CD4-positive, alpha-beta memory T cell (primary cell): Measurements from ENCODE around the gene CIB2. TPM values are rescaled to one million over a fixed set of nuclear protein-coding genes. Genes with fewer than 3 reads are reported as not detected.
A peak's percentile ranks its signal among the peaks of the same experiment; 100 is the strongest.

Experiments
- CTCF ChIA-PET: fragments of 350-600 bp; sonication (Branson Sonifier 250); formaldehyde crosslinking; loops from one replicate; lab custom pipeline; 2021; ENCODE audit warnings: inconsistent platforms; ENCODE audit not compliant: partially characterized antibody; lab: Charles Lee
- POLR2A ChIA-PET: fragments of 350-600 bp; sonication (Branson Sonifier 250); formaldehyde crosslinking; loops from one replicate; lab custom pipeline; 2021; ENCODE audit not compliant: partially characterized antibody; lab: Charles Lee
- DNase-seq, 5 donors: peaks; one replicate each; pipeline versions ENCODE4 v3.0.0 to v3.0.0-alpha.2; 2020 to 2022; ENCODE audit warnings: mixed read lengths in 1 of 5
- H3K27ac ChIP-seq: one replicate; pipeline ENCODE4 v1.7.0; 2013; ENCODE audit warnings: low read depth, low read length
- H3K27me3 ChIP-seq: 2 replicates; pipeline ENCODE4 v1.7.0; 2013; ENCODE audit warnings: mild to moderate bottlenecking, low read length, moderate library complexity; ENCODE audit not compliant: insufficient read depth
- H3K36me3 ChIP-seq: 2 replicates; pipeline ENCODE4 v1.7.0; 2013; ENCODE audit warnings: mild to moderate bottlenecking, low read length, moderate library complexity; ENCODE audit not compliant: insufficient read depth
- H3K4me1 ChIP-seq: 2 replicates; pipeline ENCODE4 v1.7.0; 2013; ENCODE audit warnings: mild to moderate bottlenecking, low read length, moderate library complexity; ENCODE audit not compliant: insufficient read depth
- H3K4me3 ChIP-seq, 2 donors: one replicate each; pipeline ENCODE4 v1.7.0; 2013; ENCODE audit warnings: low read length in 2 of 2, mild to moderate bottlenecking in 1 of 2
- H3K9me3 ChIP-seq, 2 donors: one replicate each; pipeline ENCODE4 v1.7.0; 2013; ENCODE audit warnings: low read length in 2 of 2, control low read depth in 1 of 2; ENCODE audit not compliant: control insufficient read depth in 1 of 2
- H3K27ac Mint-ChIP-seq, 7 donors: one replicate each; pipeline ENCODE4 v1.8.0; 2020 to 2021; ENCODE audit warnings: mixed read lengths in 7 of 7, mild to moderate bottlenecking in 6 of 7, inconsistent platforms in 3 of 7, moderate library complexity in 3 of 7
- H3K27me3 Mint-ChIP-seq, 2 donors: one replicate each; pipeline ENCODE4 v1.8.0; 2020 to 2021; ENCODE audit warnings: mixed read lengths in 2 of 2
- H3K36me3 Mint-ChIP-seq, 2 donors: one replicate each; pipeline ENCODE4 v1.8.0; 2020 to 2021; ENCODE audit warnings: mixed read lengths in 2 of 2, inconsistent platforms in 1 of 2, mild to moderate bottlenecking in 1 of 2
- H3K4me1 Mint-ChIP-seq, 4 donors: one replicate each; pipeline ENCODE4 v1.8.0; 2020 to 2021; ENCODE audit warnings: mixed read lengths in 4 of 4, mild to moderate bottlenecking in 1 of 4
- H3K4me3 Mint-ChIP-seq, 8 donors: one replicate each; pipeline ENCODE4 v1.8.0; 2020 to 2021; ENCODE audit warnings: mixed read lengths in 8 of 8, mild to moderate bottlenecking in 7 of 8, moderate library complexity in 6 of 8, inconsistent platforms in 3 of 8
- H3K9me3 Mint-ChIP-seq, 8 donors: one replicate each; pipeline ENCODE4 v1.8.0; 2020 to 2021; ENCODE audit warnings: mixed read lengths in 8 of 8, mild to moderate bottlenecking in 5 of 8, inconsistent platforms in 3 of 8, moderate library complexity in 1 of 8
- intact Hi-C: fragments of 100-400 bp; cut with micrococcal nuclease; formaldehyde crosslinking; loops from one replicate; pipeline ENCODE4 v1.15.1; 2023
- polyA plus RNA-seq, 2 donors: library from polyadenylated mRNA; unstranded; fragments of 300-500 nt; fragmentation: Illumina TruSeq; gene quantifications; one replicate each; pipeline ENCODE4 v1.2.3, GENCODE V29; 2021
- total RNA-seq, 2 experiments: library from RNA; stranded (reverse); gene quantifications; one replicate each; pipeline ENCODE4 v1.2.3, GENCODE V29; 2021

CIB2 gene
- total and polyA plus RNA-seq, 4 experiments from 2014 or later: 0.56 to 2.2 (median 1.4) TPM

- Histone ChIP-seq H3K36me3 (no peaks in the 10 kb centered on the region), H3K9me3 (no peaks in the 10 kb centered on the region), H3K4me3 (no peak overlapping the region), H3K27me3 (no peaks in the 10 kb centered on the region), H3K27ac (no peak overlapping the region), H3K4me1 (no peaks in the 10 kb centered on the region)
- Mint-ChIP-seq H3K27ac (no peak overlapping the region), H3K36me3 (no peaks in the 10 kb centered on the region), H3K9me3 (no peaks in the 10 kb centered on the region), H3K4me1 (no peaks in the 10 kb centered on the region), H3K27me3 (no peaks in the 10 kb centered on the region), H3K4me3 (no peak overlapping the region)
- DNase-seq: no peak
- intact Hi-C loops: no loop called here
- CTCF ChIA-PET: interaction anchor here (0.8 kb wide), 1 partner anchor 124 kb away, joined by 3 read pairs; no protein-coding TSS in a partner anchor
- POLR2A ChIA-PET: interaction anchor here (0.8 kb wide), 1 partner anchor 15 kb away, joined by 4 read pairs; no protein-coding TSS in a partner anchor
These were observed 42.5 kb downstream of the CIB2 start for GRCh38 chr15:78088773-78089080.

GRCh38 chr15:78087951-78088772, 43.1 kb downstream of the CIB2 start:
- ChIA-PET CTCF (interaction anchor here (0.8 kb wide), 1 partner anchor 123 kb away, joined by 3 read pairs; no protein-coding TSS in a partner anchor), POLR2A (interaction anchor here (0.8 kb wide), 1 partner anchor 15 kb away, joined by 4 read pairs; no protein-coding TSS in a partner anchor)
- Mint-ChIP-seq H3K27me3 (no peaks in the 10 kb centered on the region), H3K9me3 (no peaks in the 10 kb centered on the region), H3K27ac (no peak overlapping the region), H3K4me1 (no peaks in the 10 kb centered on the region), H3K36me3 (no peaks in the 10 kb centered on the region), H3K4me3 (no peak overlapping the region)
- Histone ChIP-seq H3K4me3 (no peak overlapping the region), H3K9me3 (no peaks in the 10 kb centered on the region), H3K27ac (no peak overlapping the region), H3K4me1 (no peaks in the 10 kb centered on the region), H3K36me3 (no peaks in the 10 kb centered on the region), H3K27me3 (no peaks in the 10 kb centered on the region)
- DNase-seq: no peak
- intact Hi-C loops: no loop called here

- intact Hi-C loops: no loop called here
- H3K36me3 ChIP-seq: no peaks in the 10 kb centered on the region
- H3K4me3 ChIP-seq: no peak overlapping the region
- Mint-ChIP-seq H3K27me3 (no peaks in the 10 kb centered on the region), H3K4me3 (no peak overlapping the region), H3K4me1 (no peaks in the 10 kb centered on the region), H3K27ac (no peak overlapping the region), H3K36me3 (no peaks in the 10 kb centered on the region), H3K9me3 (no peaks in the 10 kb centered on the region)
- ChIA-PET POLR2A (no interaction called here), CTCF (interaction anchor here (2.4 kb wide), 1 partner anchor 23 kb away, joined by 13 read pairs; no protein-coding TSS in a partner anchor)
- no peaks in the 10 kb centered on the region for H3K9me3 ChIP-seq
- no peaks in the 10 kb centered on the region for H3K4me1 ChIP-seq
- no peak for DNase-seq
- no peak overlapping the region for H3K27ac ChIP-seq
- H3K27me3 ChIP-seq: no peaks in the 10 kb centered on the region
These were observed 45.3 kb downstream of the CIB2 start for GRCh38 chr15:78085928-78086327.

GRCh38 chr15:78084449-78084750, 46.8 kb downstream of the CIB2 start:
- Histone ChIP-seq H3K4me1 (no peaks in the 10 kb centered on the region), H3K27me3 (no peaks in the 10 kb centered on the region), H3K4me3 (no peak overlapping the region), H3K27ac (no peak overlapping the region), H3K36me3 (no peaks in the 10 kb centered on the region), H3K9me3 (no peaks in the 10 kb centered on the region)
- Mint-ChIP-seq H3K27ac (peak overlapping the region in 1 of 7 donors; percentile 42), H3K9me3 (no peaks in the 10 kb centered on the region), H3K27me3 (no peaks in the 10 kb centered on the region), H3K4me3 (no peak overlapping the region), H3K4me1 (peaks cover 0 to 5% (median 2%) of the 10 kb centered on the region in 4 donors), H3K36me3 (no peaks in the 10 kb centered on the region)
- intact Hi-C loops: no loop called here
- CTCF ChIA-PET: no interaction called here
- no peak for DNase-seq
- POLR2A ChIA-PET: interaction anchor here (1.7 kb wide), 1 partner anchor 50 kb away, joined by 5 read pairs; no protein-coding TSS in a partner anchor

GRCh38 chr15:78083687-78084448, 47.4 kb downstream of the CIB2 start:
- intact Hi-C loops: no loop called here
- H3K27ac ChIP-seq: no peak overlapping the region
- no peaks in the 10 kb centered on the region for H3K9me3 Mint-ChIP-seq
- no peaks in the 10 kb centered on the region for H3K36me3 Mint-ChIP-seq
- ChIA-PET CTCF (interaction anchor here (1.0 to 1.1 kb wide), 2 partner anchors 24 to 26 kb away, joined by 3 to 4 read pairs; no protein-coding TSS in a partner anchor), POLR2A (interaction anchor here (1.7 kb wide), 1 partner anchor 50 kb away, joined by 5 read pairs; no protein-coding TSS in a partner anchor)
- H3K27ac Mint-ChIP-seq: peak overlapping the region in 1 of 7 donors; percentile 42
- no peak overlapping the region for H3K4me3 ChIP-seq
- no peaks in the 10 kb centered on the region for H3K27me3 ChIP-seq
- no peaks in the 10 kb centered on the region for H3K4me1 ChIP-seq
- H3K4me3 Mint-ChIP-seq: no peak overlapping the region
- H3K4me1 Mint-ChIP-seq: peaks cover 0 to 10% (median 6%) of the 10 kb centered on the region in 4 donors
- no peak for DNase-seq
- no peaks in the 10 kb centered on the region for H3K36me3 ChIP-seq
- no peaks in the 10 kb centered on the region for H3K9me3 ChIP-seq
- no peaks in the 10 kb centered on the region for H3K27me3 Mint-ChIP-seq

- peaks cover under 1 to 13% (median 8%) of the 10 kb centered on the region in 4 donors for H3K4me1 Mint-ChIP-seq
- no peaks in the 10 kb centered on the region for H3K9me3 Mint-ChIP-seq
- Histone ChIP-seq H3K27ac (no peak overlapping the region), H3K27me3 (no peaks in the 10 kb centered on the region), H3K4me3 (no peak overlapping the region), H3K9me3 (no peaks in the 10 kb centered on the region), H3K36me3 (no peaks in the 10 kb centered on the region), H3K4me1 (peaks cover under 1% of the 10 kb centered on the region)
- ChIA-PET CTCF (interaction anchor here (1.0 to 1.4 kb wide), 3 partner anchors 25 to 84 kb away, joined by 3 to 4 read pairs (median 3); no protein-coding TSS in a partner anchor), POLR2A (interaction anchor here (1.7 kb wide), 1 partner anchor 49 kb away, joined by 5 read pairs; no protein-coding TSS in a partner anchor)
- no peak for DNase-seq
- H3K36me3 Mint-ChIP-seq: no peaks in the 10 kb centered on the region
- no peaks in the 10 kb centered on the region for H3K27me3 Mint-ChIP-seq
- H3K27ac Mint-ChIP-seq: no peak overlapping the region
- H3K4me3 Mint-ChIP-seq: no peak overlapping the region
- intact Hi-C loops: no loop called here
These were observed 48.1 kb downstream of the CIB2 start for GRCh38 chr15:78083186-78083585.

- Mint-ChIP-seq H3K27ac (no peak overlapping the region), H3K27me3 (no peaks in the 10 kb centered on the region), H3K4me1 (peaks cover 5 to 18% (median 12%) of the 10 kb centered on the region in 4 donors), H3K9me3 (no peaks in the 10 kb centered on the region), H3K36me3 (peaks cover 0 to 2% of the 10 kb centered on the region in 2 donors), H3K4me3 (no peak overlapping the region)
- intact Hi-C loops: no loop called here
- no peak overlapping the region for H3K4me3 ChIP-seq
- H3K27ac ChIP-seq: no peak overlapping the region
- POLR2A ChIA-PET: interaction anchor here (1.7 to 2.1 kb wide), 2 partner anchors 14 to 49 kb away, joined by 4 to 5 read pairs; no protein-coding TSS in a partner anchor
- H3K27me3 ChIP-seq: no peaks in the 10 kb centered on the region
- H3K4me1 ChIP-seq: peaks cover 5% of the 10 kb centered on the region
- CTCF ChIA-PET: interaction anchor here (1.0 to 1.4 kb wide), 3 partner anchors 25 to 83 kb away, joined by 3 to 4 read pairs (median 3); no protein-coding TSS in a partner anchor
- no peaks in the 10 kb centered on the region for H3K9me3 ChIP-seq
- DNase-seq: no peak
- no peaks in the 10 kb centered on the region for H3K36me3 ChIP-seq
These were observed 48.5 kb downstream of the CIB2 start for GRCh38 chr15:78082743-78083110.
